ENCODE measurements around the gene KIR3DL1. TPM values are rescaled to one million over a fixed set of nuclear protein-coding genes. Genes with fewer than 3 reads are reported as not detected.
"Not testable (repeated sequence)": the region's sequence is repeated elsewhere in the genome, so short reads cannot be mapped to it uniquely, and the experiment has no call there.

The KIR3DL1 gene
- total RNA-seq, result 1 to 10 TPM in 2 of 5 experiments, not detected in 3; 1.1 to 2.0 TPM
- polyA plus RNA-seq, result under 1 TPM in 1 of 2 donors, not detected in 1; 0.14 TPM
- not detected for total RNA-seq

GRCh38 chr19:54816251-54816650 lies at the start of gene KIR3DL1:
Gene KIR3DL1 (plus strand): TSS chr19:54816468.
- DNase-seq; H3K27me3 ChIP-seq (ENCODE audit: control insufficient read depth in 2 of 2, insufficient read depth in 2 of 2, low read length in 2 of 2); H3K36me3 Mint-ChIP-seq; H3K27ac ChIP-seq (ENCODE audit: low read depth, low read length); H3K27ac Mint-ChIP-seq; H3K4me1 ChIP-seq (ENCODE audit: control insufficient read depth in 2 of 2, insufficient read depth in 2 of 2, low read length in 2 of 2); H3K4me3 ChIP-seq (ENCODE audit: low read length); ATAC-seq; H3K4me1 Mint-ChIP-seq; POLR2A ChIA-PET; CTCF ChIA-PET; intact Hi-C loops (cut with micrococcal nuclease); H3K36me3 ChIP-seq (ENCODE audit: control insufficient read depth in 2 of 3, insufficient read depth in 3 of 3, low read length in 3 of 3); H3K9me3 ChIP-seq (ENCODE audit: control insufficient read depth in 2 of 3, low read length in 3 of 3): not testable (repeated sequence)
- H3K27me3 Mint-ChIP-seq, result peaks cover 0 to 54% (median 26%) of the 10 kb centered on the region in 5 donors
- H3K9me3 Mint-ChIP-seq, result peaks cover 4 to 34% (median 10%) of the 10 kb centered on the region in 11 donors
- H3K4me3 Mint-ChIP-seq, result peak within 1 kb of the TSS in 1 of 10 donors; percentile 53

DNA sequence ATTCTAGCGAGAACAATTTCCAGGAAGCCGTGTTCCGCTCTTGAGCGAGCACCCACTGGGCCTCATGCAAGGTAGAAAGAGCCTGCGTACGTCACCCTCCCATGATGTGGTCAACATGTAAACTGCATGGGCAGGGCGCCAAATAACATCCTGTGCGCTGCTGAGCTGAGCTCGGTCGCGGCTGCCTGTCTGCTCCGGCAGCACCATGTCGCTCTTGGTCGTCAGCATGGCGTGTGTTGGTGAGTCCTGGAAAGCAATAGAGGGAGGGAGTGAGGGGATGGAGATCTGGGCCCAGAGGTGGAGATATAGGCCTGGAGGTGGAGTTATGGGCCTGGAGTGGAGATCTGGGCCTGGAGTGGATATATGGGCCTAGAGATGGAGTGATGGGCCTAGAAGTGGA lies 46.6 kb upstream of the KIR3DL1 start, which contains the start of gene KIR2DL1:
TSS of gene KIR2DL1 (plus strand) at position 148 of the 400 bp plus-strand sequence. CDS start at position 206, 58 bp downstream.
- H3K36me3 ChIP-seq (ENCODE audit: control insufficient read depth in 2 of 3, insufficient read depth in 3 of 3, low read length in 3 of 3); H3K4me1 Mint-ChIP-seq; intact Hi-C loops (cut with micrococcal nuclease); CTCF ChIA-PET; H3K27ac ChIP-seq (ENCODE audit: low read depth, low read length); H3K36me3 Mint-ChIP-seq; DNase-seq; H3K4me3 Mint-ChIP-seq; POLR2A ChIA-PET; ATAC-seq; H3K9me3 ChIP-seq (ENCODE audit: control insufficient read depth in 2 of 3, low read length in 3 of 3); H3K4me3 ChIP-seq (ENCODE audit: low read length); H3K27me3 ChIP-seq (ENCODE audit: control insufficient read depth in 2 of 2, insufficient read depth in 2 of 2, low read length in 2 of 2); H3K4me1 ChIP-seq (ENCODE audit: control insufficient read depth in 2 of 2, insufficient read depth in 2 of 2, low read length in 2 of 2): not testable (repeated sequence)
- Mint-ChIP-seq H3K27ac (peak within 1 kb of the TSS in 1 of 9 donors; percentile 35), H3K9me3 (peaks cover 0 to 21% (median 4%) of the 10 kb centered on the region in 11 donors), H3K27me3 (peaks cover 0 to 43% (median 12%) of the 10 kb centered on the region in 5 donors)

DNA sequence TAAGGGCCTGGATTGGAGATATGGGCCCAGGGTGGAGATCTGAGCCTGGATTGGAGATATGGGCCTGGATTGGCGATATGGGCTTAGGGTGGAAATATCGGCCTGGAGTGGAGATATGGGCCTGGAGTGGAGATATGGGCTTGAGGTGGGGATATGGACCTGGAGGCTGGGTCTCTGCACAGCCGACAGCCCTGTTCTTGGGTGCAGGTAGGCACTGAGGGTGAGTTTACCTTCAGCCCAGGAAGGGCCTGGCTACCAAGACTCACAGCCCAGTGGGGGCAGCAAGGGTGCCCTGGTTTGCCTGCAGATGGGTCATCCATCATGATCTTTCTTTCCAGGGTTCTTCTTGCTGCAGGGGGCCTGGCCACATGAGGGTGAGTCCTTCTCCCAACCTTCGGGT lies 45.8 kb upstream of the KIR3DL1 start:
- H3K36me3 Mint-ChIP-seq; DNase-seq; H3K27me3 ChIP-seq (ENCODE audit: control insufficient read depth in 2 of 2, insufficient read depth in 2 of 2, low read length in 2 of 2); H3K36me3 ChIP-seq (ENCODE audit: control insufficient read depth in 2 of 3, insufficient read depth in 3 of 3, low read length in 3 of 3); H3K4me1 Mint-ChIP-seq; ATAC-seq; H3K27ac ChIP-seq (ENCODE audit: low read depth, low read length); POLR2A ChIA-PET; intact Hi-C loops (cut with micrococcal nuclease); H3K4me3 Mint-ChIP-seq; H3K9me3 ChIP-seq (ENCODE audit: control insufficient read depth in 2 of 3, low read length in 3 of 3); H3K4me1 ChIP-seq (ENCODE audit: control insufficient read depth in 2 of 2, insufficient read depth in 2 of 2, low read length in 2 of 2); H3K4me3 ChIP-seq (ENCODE audit: low read length); CTCF ChIA-PET: not testable (repeated sequence)
- Mint-ChIP-seq H3K27me3 (peaks cover 0 to 38% (median 12%) of the 10 kb centered on the region in 5 donors), H3K27ac (peak overlapping the region in 1 of 9 donors; percentile 35), H3K9me3 (peaks cover 0 to 20% (median 6%) of the 10 kb centered on the region in 11 donors)

GRCh38 chr19:54771018-54771960 lies 45.0 kb upstream of the KIR3DL1 start:
- H3K27ac Mint-ChIP-seq; DNase-seq; ATAC-seq; CTCF ChIA-PET; POLR2A ChIA-PET; intact Hi-C loops (cut with micrococcal nuclease); H3K4me3 Mint-ChIP-seq; H3K36me3 ChIP-seq (ENCODE audit: control insufficient read depth in 2 of 3, insufficient read depth in 3 of 3, low read length in 3 of 3); H3K9me3 ChIP-seq (ENCODE audit: control insufficient read depth in 2 of 3, low read length in 3 of 3); H3K36me3 Mint-ChIP-seq; H3K27ac ChIP-seq (ENCODE audit: low read depth, low read length); H3K4me1 ChIP-seq (ENCODE audit: control insufficient read depth in 2 of 2, insufficient read depth in 2 of 2, low read length in 2 of 2); H3K4me1 Mint-ChIP-seq; H3K4me3 ChIP-seq (ENCODE audit: low read length); H3K27me3 ChIP-seq (ENCODE audit: control insufficient read depth in 2 of 2, insufficient read depth in 2 of 2, low read length in 2 of 2): not testable (repeated sequence)
- H3K27me3 Mint-ChIP-seq, result peaks cover 0 to 38% (median 12%) of the 10 kb centered on the region in 5 donors
- H3K9me3 Mint-ChIP-seq, result peaks cover 0 to 19% (median 6%) of the 10 kb centered on the region in 11 donors

DNA sequence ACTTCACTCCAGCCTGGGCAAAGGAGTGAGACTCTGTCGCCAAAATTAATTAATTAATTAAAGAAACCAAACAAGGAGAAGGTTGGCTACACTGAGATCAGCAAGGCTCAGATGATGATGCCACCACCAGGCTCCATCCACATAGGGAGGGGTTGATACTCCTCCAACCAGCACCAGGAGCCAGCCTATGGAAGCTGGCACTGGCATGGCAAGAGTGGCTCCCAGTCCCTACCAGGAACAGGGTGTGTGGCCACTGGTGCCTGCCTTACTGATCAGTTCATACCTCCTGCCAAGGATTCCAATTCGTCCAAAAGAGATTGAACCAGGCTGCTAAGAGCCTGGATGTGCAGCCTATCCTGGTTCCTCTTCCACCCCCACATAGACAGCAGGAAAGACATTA lies 43.6 kb upstream of the KIR3DL1 start:
- H3K27me3 ChIP-seq (ENCODE audit: control insufficient read depth in 2 of 2, insufficient read depth in 2 of 2, low read length in 2 of 2); H3K36me3 Mint-ChIP-seq; intact Hi-C loops (cut with micrococcal nuclease); H3K27ac Mint-ChIP-seq; H3K9me3 ChIP-seq (ENCODE audit: control insufficient read depth in 2 of 3, low read length in 3 of 3); H3K36me3 ChIP-seq (ENCODE audit: control insufficient read depth in 2 of 3, insufficient read depth in 3 of 3, low read length in 3 of 3); H3K27ac ChIP-seq (ENCODE audit: low read depth, low read length); H3K4me3 Mint-ChIP-seq; DNase-seq; ATAC-seq; H3K4me1 Mint-ChIP-seq; CTCF ChIA-PET; H3K4me3 ChIP-seq (ENCODE audit: low read length); POLR2A ChIA-PET; H3K4me1 ChIP-seq (ENCODE audit: control insufficient read depth in 2 of 2, insufficient read depth in 2 of 2, low read length in 2 of 2): not testable (repeated sequence)
- H3K27me3 Mint-ChIP-seq, result peaks cover 0 to 29% (median 16%) of the 10 kb centered on the region in 5 donors
- peaks cover 0 to 17% (median 5%) of the 10 kb centered on the region in 11 donors for H3K9me3 Mint-ChIP-seq

GRCh38 chr19:54775095-54775815 lies 41.0 kb upstream of the KIR3DL1 start:
- CTCF ChIA-PET; DNase-seq; H3K4me1 Mint-ChIP-seq; POLR2A ChIA-PET; H3K9me3 ChIP-seq (ENCODE audit: control insufficient read depth in 2 of 3, low read length in 3 of 3); H3K27ac ChIP-seq (ENCODE audit: low read depth, low read length); H3K4me1 ChIP-seq (ENCODE audit: control insufficient read depth in 2 of 2, insufficient read depth in 2 of 2, low read length in 2 of 2); H3K36me3 ChIP-seq (ENCODE audit: control insufficient read depth in 2 of 3, insufficient read depth in 3 of 3, low read length in 3 of 3); H3K27ac Mint-ChIP-seq; H3K4me3 Mint-ChIP-seq; intact Hi-C loops (cut with micrococcal nuclease); H3K27me3 ChIP-seq (ENCODE audit: control insufficient read depth in 2 of 2, insufficient read depth in 2 of 2, low read length in 2 of 2); ATAC-seq; H3K36me3 Mint-ChIP-seq; H3K4me3 ChIP-seq (ENCODE audit: low read length): not testable (repeated sequence)
- peaks cover 0 to 29% (median 11%) of the 10 kb centered on the region in 5 donors for H3K27me3 Mint-ChIP-seq
- peaks cover 0 to 23% (median 6%) of the 10 kb centered on the region in 11 donors for H3K9me3 Mint-ChIP-seq

All from naive thymus-derived CD4-positive, alpha-beta T cell (primary cell).